Measurements from ENCODE around the gene ITPR3.

The ITPR3 gene

GRCh38 chr6:33620856-33621710 is at the start of gene ITPR3:
Gene ITPR3 (plus strand): TSS chr6:33621322. CDS start chr6:33621603, 281 bp downstream.
- Histone ChIP-seq H3K27ac (no peak within 1 kb of the TSS), H3K27me3 (replicated peaks) (no peaks in the 10 kb centered on the region), H3K4me3 (ENCODE audit: low read depth, low read length) (peak within 1 kb of the TSS; percentile 63), H3K36me3 (replicated peaks) (no peaks in the 10 kb centered on the region)
- no peak for TF ChIP-seq CTCF (IDR thresholded peaks at IDR 0.05; ENCODE audit: low read depth, low read length, missing control alignments)
- in situ Hi-C loops (cut with HindIII; ENCODE audit: low pct_ligation_motif_present, low sequenced_read_pairs): no loop called here
- no peak for DNase-seq

DNA sequence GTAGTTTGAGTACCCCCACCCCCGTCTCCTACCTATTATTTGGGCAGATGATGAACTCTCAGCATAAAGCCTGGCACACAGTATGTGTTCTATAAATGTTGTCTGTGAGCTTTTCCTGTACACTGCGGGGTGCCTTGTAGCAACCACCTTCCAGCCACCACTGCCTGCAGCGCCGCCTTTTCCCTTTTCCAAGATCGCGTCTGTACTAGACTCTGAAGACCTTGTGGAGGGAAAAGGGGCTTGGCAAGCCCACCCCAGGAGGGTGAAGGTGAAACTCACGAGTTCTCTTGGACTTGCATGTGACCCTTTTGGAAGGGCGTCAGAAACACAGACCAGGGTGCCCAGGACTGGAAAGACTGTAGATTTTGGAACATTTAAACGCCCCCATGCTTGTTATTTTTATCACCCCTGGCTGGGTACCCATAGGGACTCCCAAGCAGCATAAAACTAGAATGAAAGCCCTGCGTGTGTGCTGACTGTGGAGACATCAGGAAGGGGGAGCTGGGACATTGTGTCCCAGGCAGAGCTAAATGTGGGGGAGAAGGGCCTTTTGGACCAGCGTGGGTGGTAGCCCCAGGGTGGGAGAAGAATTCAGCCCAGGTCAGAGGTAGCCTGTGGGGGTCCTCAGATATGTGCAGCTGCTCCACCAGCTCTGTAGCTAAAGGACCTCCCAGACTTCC is 49.3 kb upstream of the ITPR3 start:
- H3K27me3 ChIP-seq (replicated peaks): no peaks in the 10 kb centered on the region
- H3K27ac ChIP-seq: peak overlapping the region; percentile 26
- no peak for DNase-seq
- in situ Hi-C loops (cut with HindIII; ENCODE audit: low pct_ligation_motif_present, low sequenced_read_pairs): no loop called here
- peak overlapping the region; percentile 70 for H3K4me3 ChIP-seq (ENCODE audit: low read depth, low read length)
- H3K36me3 ChIP-seq (replicated peaks): peaks cover 37% of the 10 kb centered on the region
- no peak for TF ChIP-seq CTCF (IDR thresholded peaks at IDR 0.05; ENCODE audit: low read depth, low read length, missing control alignments)

- Histone ChIP-seq H3K4me3 (ENCODE audit: low read depth, low read length) (no peak overlapping the region), H3K27ac (no peak overlapping the region), H3K36me3 (replicated peaks) (peaks cover 45% of the 10 kb centered on the region), H3K27me3 (replicated peaks) (no peaks in the 10 kb centered on the region)
- DNase-seq: no peak
- TF ChIP-seq CTCF (IDR thresholded peaks at IDR 0.05; ENCODE audit: low read depth, low read length, missing control alignments): no peak
- in situ Hi-C loops (cut with HindIII; ENCODE audit: low pct_ligation_motif_present, low sequenced_read_pairs): no loop called here
Observed at GRCh38 chr6:33575211-33575610, 45.9 kb upstream of the ITPR3 start.

GRCh38 chr6:33576668-33577067 is 44.5 kb upstream of the ITPR3 start:
- in situ Hi-C loops (cut with HindIII; ENCODE audit: low pct_ligation_motif_present, low sequenced_read_pairs): no loop called here
- TF ChIP-seq CTCF (IDR thresholded peaks at IDR 0.05; ENCODE audit: low read depth, low read length, missing control alignments): no peak
- H3K27ac ChIP-seq: no peak overlapping the region
- H3K36me3 ChIP-seq (replicated peaks): peaks cover 42% of the 10 kb centered on the region
- no peak for DNase-seq
- no peaks in the 10 kb centered on the region for H3K27me3 ChIP-seq (replicated peaks)
- no peak overlapping the region for H3K4me3 ChIP-seq (ENCODE audit: low read depth, low read length)

DNA sequence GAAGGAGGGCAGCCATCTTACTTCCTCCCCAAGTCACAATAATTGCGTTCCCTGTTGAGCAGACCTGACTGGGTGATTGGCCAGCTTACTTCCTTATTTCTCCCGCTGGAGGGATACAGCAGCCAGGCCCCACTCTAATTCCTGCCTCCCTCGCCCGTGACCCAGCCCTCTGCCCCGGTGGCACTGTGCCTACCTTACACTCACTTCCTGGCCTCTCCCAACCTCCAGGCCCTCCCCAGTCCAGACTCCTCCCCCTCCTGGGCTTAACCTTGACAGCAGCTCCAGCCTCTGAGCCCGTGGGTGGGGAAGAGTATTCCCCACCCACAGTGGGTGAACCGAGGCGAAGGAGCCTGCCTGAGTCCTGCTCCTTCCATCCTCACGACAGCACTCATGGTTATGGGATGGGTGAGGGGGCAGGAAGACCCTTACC is 44.0 kb upstream of the ITPR3 start:
- H3K27me3 ChIP-seq (replicated peaks): no peaks in the 10 kb centered on the region
- H3K4me3 ChIP-seq (ENCODE audit: low read depth, low read length): no peak overlapping the region
- no peak overlapping the region for H3K27ac ChIP-seq
- TF ChIP-seq CTCF (IDR thresholded peaks at IDR 0.05; ENCODE audit: low read depth, low read length, missing control alignments): no peak
- no peak for DNase-seq
- in situ Hi-C loops (cut with HindIII; ENCODE audit: low pct_ligation_motif_present, low sequenced_read_pairs): no loop called here
- H3K36me3 ChIP-seq (replicated peaks): peaks cover 38% of the 10 kb centered on the region

Measured in brain microvascular endothelial cell (primary cell).